OCI-LY7 (cell line): ENCODE measurements around the gene DNAH14. TPM values are rescaled to one million over a fixed set of nuclear protein-coding genes. Genes with fewer than 3 reads are reported as not detected.

ENCODE experiments used
- BruUV-seq: library from RNA; stranded (reverse); fragments of 400-500 nt; replicated peaks from 2 replicates; lab custom pipeline; 2021; lab: Mats Ljungman, UMichigan
- CTCF ChIA-PET: fragments of 300-600 bp; sonication (Branson Sonifier 250); formaldehyde crosslinking; loops from one replicate; lab custom pipeline; 2022; ENCODE audit warnings: antibody characterized with exemption; ENCODE audit not compliant: unreplicated experiment; lab: Charles Lee
- POLR2A ChIA-PET: fragments of 300-600 bp; sonication (Branson Sonifier 250); formaldehyde crosslinking; loops from one replicate; lab custom pipeline; 2022; ENCODE audit warnings: antibody characterized with exemption; lab: Charles Lee
- DNase-seq: peaks from one replicate; pipeline ENCODE4 v3.0.0-alpha.2; 2015; ENCODE audit warnings: low spot score
- H2AFZ ChIP-seq: fragments of 200-600 bp; sonication (generic), shearing (Covaris generic); 2 replicates; pipeline ENCODE4 v1.6.1; 2014; ENCODE audit warnings: mild to moderate bottlenecking, antibody characterized with exemption, low read length, moderate library complexity
- H3K27ac ChIP-seq: fragments of 200-600 bp; sonication (generic); 2 replicates; pipeline ENCODE4 v1.5.1; 2014; ENCODE audit warnings: mixed run types, low read depth, mild to moderate bottlenecking, moderate library complexity, low read length, inconsistent platforms; ENCODE audit not compliant: poor library complexity, severe bottlenecking
- H3K36me3 ChIP-seq: fragments of 200-600 bp; sonication (generic); 2 replicates; pipeline ENCODE4 v1.6.1; 2014; ENCODE audit warnings: mild to moderate bottlenecking, antibody characterized with exemption, low read length, moderate library complexity, mixed read lengths; ENCODE audit not compliant: insufficient read depth
- H3K4me1 ChIP-seq: fragments of 200-600 bp; sonication (generic); 2 replicates; pipeline ENCODE4 v1.5.1; 2014; ENCODE audit warnings: mild to moderate bottlenecking, low read length; ENCODE audit not compliant: insufficient read depth, poor library complexity, severe bottlenecking
- H3K4me2 ChIP-seq: fragments of 200-600 bp; sonication (generic); 2 replicates; pipeline ENCODE4 v1.6.1; 2014; ENCODE audit warnings: mild to moderate bottlenecking, low read length
- H3K4me3 ChIP-seq: fragments of 200-600 bp; sonication (generic); 2 replicates; pipeline ENCODE4 v1.5.1; 2014; ENCODE audit warnings: mild to moderate bottlenecking, low read depth, low read length; ENCODE audit not compliant: poor library complexity, severe bottlenecking
- H3K79me2 ChIP-seq: fragments of 200-600 bp; sonication (generic); 2 replicates; pipeline ENCODE4 v1.6.1; 2016; ENCODE audit warnings: low read depth, mild to moderate bottlenecking, low read length, moderate library complexity, mixed read lengths; ENCODE audit not compliant: insufficient read depth
- H3K9me2 ChIP-seq: fragments of 200-600 bp; sonication (generic); 2 replicates; pipeline ENCODE4 v1.6.1; 2016; ENCODE audit warnings: mild to moderate bottlenecking, low read length, mixed read lengths; ENCODE audit not compliant: insufficient read depth
- H3K9me3 ChIP-seq: fragments of 200-600 bp; sonication (generic); 2 replicates; pipeline ENCODE4 v1.6.1; 2014; ENCODE audit warnings: mild to moderate bottlenecking, mixed run types, low read length, mixed read lengths
- H4K20me1 ChIP-seq: fragments of 200-600 bp; sonication (generic); 2 replicates; pipeline ENCODE4 v1.6.1; 2014; ENCODE audit warnings: mild to moderate bottlenecking, antibody characterized with exemption, low read length, moderate library complexity, mixed read lengths; ENCODE audit not compliant: insufficient read depth
- EZH2phosphoT487 ChIP-seq: fragments of 200-600 bp; sonication (generic); IDR thresholded peaks from 2 replicates; pipeline ENCODE4 v1.6.1; 2018; ENCODE audit warnings: low read depth, borderline replicate concordance, mild to moderate bottlenecking, mixed run types, antibody characterized with exemption, low read length, moderate library complexity, mixed read lengths
- intact Hi-C: fragments of 100-400 bp; cut with micrococcal nuclease; formaldehyde crosslinking; loops from one replicate; pipeline ENCODE4 v1.10.0; 2022; ENCODE audit not compliant: unreplicated experiment
- total RNA-seq, 2 experiments: library from RNA; depleted of rRNA in 1 of 2; stranded (reverse); fragments of >200 nt in 1 of 2; shearing (Covaris generic) in 1 of 2; gene quantifications; 2 replicates each; pipeline ENCODE4 v1.2.3, GENCODE V29; 2014 to 2022
- TF ChIP-seq, protein P1 (sequence below): fragments of 200-600 bp; sonication (generic); conservative IDR thresholded peaks from 2 replicates; pipeline ENCODE4 v1.5.1; 2014; ENCODE audit warnings: mild to moderate bottlenecking, antibody characterized with exemption, low read length, moderate library complexity, mixed read lengths

DNAH14 gene
- total RNA-seq, 2 experiments from 2014 or later: not detected

DNA sequence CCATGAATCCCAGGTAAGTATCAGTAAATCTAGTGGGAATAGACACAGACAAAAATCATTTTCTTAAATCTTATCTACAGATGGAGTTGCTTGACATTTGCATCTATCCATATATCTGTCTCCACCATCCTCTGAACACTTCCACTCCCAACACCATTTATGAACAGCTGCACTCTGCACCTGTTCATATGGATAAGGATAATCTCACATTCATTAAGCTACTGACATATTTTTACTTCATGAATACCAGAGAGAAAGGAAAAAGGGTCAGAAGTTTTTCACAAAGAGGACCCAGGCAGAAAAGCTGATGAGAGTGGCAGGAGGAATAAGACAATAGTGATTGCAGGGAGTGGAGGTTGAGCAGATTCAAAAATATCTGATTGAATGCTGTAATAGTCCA lies 222.6 kb downstream of the DNAH14 start:
- Histone ChIP-seq H2AFZ (no peak overlapping the region), H3K27ac (no peak overlapping the region), H4K20me1 (no peaks in the 10 kb centered on the region), H3K9me3 (no peaks in the 10 kb centered on the region), H3K36me3 (no peaks in the 10 kb centered on the region), H3K9me2 (no peaks in the 10 kb centered on the region), H3K79me2 (no peaks in the 10 kb centered on the region), H3K4me1 (peaks cover 5% of the 10 kb centered on the region), H3K4me3 (no peak overlapping the region), H3K4me2 (no peak overlapping the region)
- TF ChIP-seq EZH2phosphoT487: no peak
- TF ChIP-seq, protein P1, sequence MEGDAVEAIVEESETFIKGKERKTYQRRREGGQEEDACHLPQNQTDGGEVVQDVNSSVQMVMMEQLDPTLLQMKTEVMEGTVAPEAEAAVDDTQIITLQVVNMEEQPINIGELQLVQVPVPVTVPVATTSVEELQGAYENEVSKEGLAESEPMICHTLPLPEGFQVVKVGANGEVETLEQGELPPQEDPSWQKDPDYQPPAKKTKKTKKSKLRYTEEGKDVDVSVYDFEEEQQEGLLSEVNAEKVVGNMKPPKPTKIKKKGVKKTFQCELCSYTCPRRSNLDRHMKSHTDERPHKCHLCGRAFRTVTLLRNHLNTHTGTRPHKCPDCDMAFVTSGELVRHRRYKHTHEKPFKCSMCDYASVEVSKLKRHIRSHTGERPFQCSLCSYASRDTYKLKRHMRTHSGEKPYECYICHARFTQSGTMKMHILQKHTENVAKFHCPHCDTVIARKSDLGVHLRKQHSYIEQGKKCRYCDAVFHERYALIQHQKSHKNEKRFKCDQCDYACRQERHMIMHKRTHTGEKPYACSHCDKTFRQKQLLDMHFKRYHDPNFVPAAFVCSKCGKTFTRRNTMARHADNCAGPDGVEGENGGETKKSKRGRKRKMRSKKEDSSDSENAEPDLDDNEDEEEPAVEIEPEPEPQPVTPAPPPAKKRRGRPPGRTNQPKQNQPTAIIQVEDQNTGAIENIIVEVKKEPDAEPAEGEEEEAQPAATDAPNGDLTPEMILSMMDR: no peak
- CTCF ChIA-PET: no interaction called here
- POLR2A ChIA-PET: interaction anchor here (1.1 kb wide), 2 partner anchors 11 to 21 kb away, joined by 3 read pairs; no protein-coding TSS in a partner anchor
- BruUV-seq: no TSS peak
- intact Hi-C loops: no loop called here
- DNase-seq: no peak

DNA sequence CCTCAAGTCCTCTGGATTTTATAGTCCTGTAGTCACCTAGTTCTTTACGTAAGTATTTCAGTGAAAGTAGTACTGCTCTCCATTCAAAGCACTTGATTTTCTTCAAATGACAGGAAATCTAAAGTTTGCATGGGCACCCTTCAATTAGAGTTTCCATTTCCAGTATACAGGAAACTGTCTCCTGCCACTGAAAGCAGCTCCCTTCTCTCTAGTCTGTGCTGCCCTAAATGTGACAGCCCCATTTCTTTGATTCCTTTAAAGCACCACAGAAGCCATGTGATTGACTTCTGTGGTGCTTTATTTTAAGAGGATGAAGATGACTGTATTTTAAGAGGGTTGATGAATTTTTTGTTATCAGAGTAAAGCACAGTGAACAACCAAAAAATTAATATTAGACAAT lies 226.1 kb downstream of the DNAH14 start:
- intact Hi-C loops: no loop called here

DNA sequence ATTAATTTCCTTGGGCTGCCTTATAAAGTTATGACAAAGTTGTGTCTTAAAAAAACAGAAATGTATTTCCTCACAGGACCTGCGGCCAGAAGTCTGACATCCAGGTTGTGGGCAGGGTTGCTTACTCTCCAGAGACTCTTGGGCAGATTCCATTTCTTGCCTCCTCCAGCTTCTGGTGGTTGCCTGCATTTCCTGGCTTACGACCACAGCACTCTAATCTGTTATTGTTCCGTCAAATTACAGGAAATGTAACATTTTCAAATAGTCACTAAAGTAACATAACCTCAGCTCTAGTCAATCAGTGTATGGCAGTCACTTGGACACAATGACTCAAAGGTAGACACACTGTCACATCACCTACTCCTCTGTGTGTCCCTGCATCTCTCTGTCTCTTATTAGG lies 226.8 kb downstream of the DNAH14 start:
- ChIA-PET CTCF (no interaction called here), POLR2A (no interaction called here)
- Histone ChIP-seq H4K20me1 (no peaks in the 10 kb centered on the region), H3K9me3 (no peaks in the 10 kb centered on the region), H2AFZ (no peak overlapping the region), H3K79me2 (no peaks in the 10 kb centered on the region), H3K4me3 (no peak overlapping the region), H3K4me2 (no peak overlapping the region), H3K9me2 (no peaks in the 10 kb centered on the region), H3K27ac (no peak overlapping the region), H3K4me1 (peaks cover 5% of the 10 kb centered on the region), H3K36me3 (no peaks in the 10 kb centered on the region)
- TF ChIP-seq EZH2phosphoT487: no peak
- TF ChIP-seq, protein P1: no peak
- intact Hi-C loops: no loop called here
- no peak for DNase-seq
- no TSS peak for BruUV-seq

More for the DNA sequence above, 226.1 kb downstream of the DNAH14 start:
- ChIA-PET POLR2A (interaction anchor here (0.6 kb wide), 1 partner anchor 284 kb away, joined by 3 read pairs; no protein-coding TSS in a partner anchor), CTCF (no interaction called here)
- Histone ChIP-seq H3K9me3 (no peaks in the 10 kb centered on the region), H3K4me1 (peaks cover 5% of the 10 kb centered on the region), H3K36me3 (no peaks in the 10 kb centered on the region), H2AFZ (no peak overlapping the region), H3K79me2 (no peaks in the 10 kb centered on the region), H3K4me3 (no peak overlapping the region), H3K27ac (no peak overlapping the region), H3K9me2 (no peaks in the 10 kb centered on the region), H3K4me2 (0 out of 2 replicates have a peak overlapping the region, but pooled peaks have one; percentile 3), H4K20me1 (no peaks in the 10 kb centered on the region)
- TF ChIP-seq EZH2phosphoT487: no peak
- TF ChIP-seq, protein P1: no peak
- no peak for DNase-seq
- no TSS peak for BruUV-seq
